ENCODE results near the gene ZSWIM2.

- no peak for TF ChIP-seq EP300 (IDR thresholded peaks at IDR 0.05)
- TF ChIP-seq CTCF (IDR thresholded peaks at IDR 0.05): no peak
- TF ChIP-seq POLR2A (IDR thresholded peaks at IDR 0.05): no peak
Observed at GRCh38 chr2:186884587-186884986, 35.6 kb upstream of the ZSWIM2 start.

Measured in suprapubic skin (tissue), 3 donors.